Measurements from ENCODE around the gene PAIP2B.

The PAIP2B gene

GRCh38 chr2:71143782-71144181 lies 83.1 kb downstream of the PAIP2B start:
- Histone ChIP-seq H3K27me3 (no peaks in the 10 kb centered on the region), H3K4me1 (no peaks in the 10 kb centered on the region), H3K9me3 (no peaks in the 10 kb centered on the region), H3K27ac (no peak overlapping the region), H4K20me1 (peaks cover 43% of the 10 kb centered on the region), H3K36me3 (peaks cover 98% of the 10 kb centered on the region), H3K9ac (no peak overlapping the region), H3K4me2 (no peak overlapping the region), H3K4me3 (no peak overlapping the region)
- TF ChIP-seq Cebpa-rat (IDR thresholded peaks at IDR 0.05) = no peak

GRCh38 chr2:71136174-71136573 lies 90.7 kb downstream of the PAIP2B start:
- no peak overlapping the region for H3K4me2 ChIP-seq
- no peak overlapping the region for H3K9ac ChIP-seq
- H4K20me1 ChIP-seq = peaks cover 24% of the 10 kb centered on the region
- H3K36me3 ChIP-seq = peaks cover 84% of the 10 kb centered on the region
- H3K4me1 ChIP-seq = peaks cover 21% of the 10 kb centered on the region
- no peak for TF ChIP-seq Cebpa-rat (IDR thresholded peaks at IDR 0.05)
- no peaks in the 10 kb centered on the region for H3K9me3 ChIP-seq
- H3K27me3 ChIP-seq = no peaks in the 10 kb centered on the region
- no peak overlapping the region for H3K27ac ChIP-seq
- no peak overlapping the region for H3K4me3 ChIP-seq

GRCh38 chr2:71133603-71134002 lies 93.3 kb downstream of the PAIP2B start:
- no peak overlapping the region for H3K4me2 ChIP-seq
- H3K9ac ChIP-seq = no peak overlapping the region
- peaks cover 25% of the 10 kb centered on the region for H4K20me1 ChIP-seq
- H3K27ac ChIP-seq = no peak overlapping the region
- H3K4me1 ChIP-seq = peaks cover 30% of the 10 kb centered on the region
- TF ChIP-seq Cebpa-rat (IDR thresholded peaks at IDR 0.05) = no peak
- H3K36me3 ChIP-seq = peaks cover 60% of the 10 kb centered on the region
- no peaks in the 10 kb centered on the region for H3K9me3 ChIP-seq
- H3K27me3 ChIP-seq = no peaks in the 10 kb centered on the region
- no peak overlapping the region for H3K4me3 ChIP-seq

All from BLaER1 (cell line).